ENCODE data around the gene CENPL.
"Not testable (repeated sequence)": the region's sequence is repeated elsewhere in the genome, so short reads cannot be mapped to it uniquely, and the experiment has no call there.

Gene CENPL

DNA sequence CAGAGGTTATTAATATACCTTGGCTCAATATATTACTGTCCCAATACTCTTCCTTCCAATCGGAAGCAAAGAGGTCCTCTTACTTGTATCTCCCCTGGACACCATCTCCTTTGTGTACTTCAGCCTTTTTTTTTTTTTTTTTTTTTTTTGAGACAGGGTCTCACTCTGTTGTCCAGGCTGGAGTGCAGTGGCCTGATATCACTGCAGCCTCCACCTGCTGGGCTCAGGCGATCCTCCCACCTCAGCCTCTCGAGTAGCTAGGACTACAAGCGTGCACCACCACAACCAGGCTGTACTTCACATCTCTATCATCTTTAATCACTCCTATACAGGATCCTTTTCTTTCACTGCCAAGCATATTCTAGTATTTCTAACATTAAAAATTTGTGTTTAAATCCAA is 3.0 kb downstream of the CENPL start:
- H3K36me3 ChIP-seq (ENCODE audit: insufficient read depth, low read length), result 0 out of 2 replicates have a peak, but pooled peaks cover 2% of the 10 kb centered on the region
- no peaks in the 10 kb centered on the region for H3K4me1 ChIP-seq (ENCODE audit: insufficient read depth, low read length)
- no peaks in the 10 kb centered on the region for H3K9me3 ChIP-seq (ENCODE audit: control insufficient read depth, insufficient read depth, low read length)
- H3K9ac ChIP-seq (ENCODE audit: low read depth, low read length), result no peak overlapping the region

DNA sequence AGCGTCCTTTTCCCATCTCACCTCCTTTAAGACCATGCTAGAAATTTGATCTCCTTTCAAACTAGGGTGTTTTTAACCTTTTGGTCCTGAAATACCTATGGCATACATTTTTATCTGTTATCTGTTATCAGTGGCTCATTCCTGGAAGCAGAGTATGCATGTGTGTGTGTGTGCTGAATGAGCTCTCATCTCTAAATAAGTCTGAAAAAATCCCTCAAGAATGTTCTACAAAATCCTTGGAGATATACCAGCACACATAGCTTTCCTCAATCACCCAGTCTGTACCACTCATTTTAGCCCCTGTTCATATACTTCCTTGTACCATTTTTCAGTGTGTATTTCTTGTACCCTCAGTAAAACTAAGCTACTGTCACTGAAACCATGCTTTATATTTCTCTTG is 6.2 kb downstream of the CENPL start:
- Histone ChIP-seq H3K4me1 (ENCODE audit: insufficient read depth, low read length) (no peaks in the 10 kb centered on the region), H3K9me3 (ENCODE audit: control insufficient read depth, insufficient read depth, low read length) (no peaks in the 10 kb centered on the region), H3K9ac (ENCODE audit: low read depth, low read length) (no peak overlapping the region), H3K36me3 (ENCODE audit: insufficient read depth, low read length) (0 out of 2 replicates have a peak, but pooled peaks cover 2% of the 10 kb centered on the region)

DNA sequence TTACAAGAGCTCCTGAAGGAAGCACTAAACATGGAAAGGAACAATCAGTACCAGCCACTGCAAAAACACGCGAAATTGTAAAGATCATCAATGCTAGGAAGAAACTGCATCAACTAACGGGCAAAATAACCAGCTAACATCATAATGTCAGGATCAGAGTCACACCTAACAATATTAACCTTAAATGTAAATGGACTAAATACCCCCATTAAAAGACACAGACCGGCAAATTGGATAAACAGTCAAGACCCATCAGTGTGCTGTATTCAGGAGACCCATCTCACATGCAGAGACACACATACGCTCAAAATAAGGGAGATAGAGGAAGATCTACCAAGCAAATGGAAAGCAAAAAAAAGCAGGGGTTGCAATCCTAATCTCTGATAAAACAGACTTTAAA is 11.0 kb downstream of the CENPL start:
- not testable (repeated sequence) for H3K36me3 ChIP-seq (ENCODE audit: insufficient read depth, low read length)

DNA sequence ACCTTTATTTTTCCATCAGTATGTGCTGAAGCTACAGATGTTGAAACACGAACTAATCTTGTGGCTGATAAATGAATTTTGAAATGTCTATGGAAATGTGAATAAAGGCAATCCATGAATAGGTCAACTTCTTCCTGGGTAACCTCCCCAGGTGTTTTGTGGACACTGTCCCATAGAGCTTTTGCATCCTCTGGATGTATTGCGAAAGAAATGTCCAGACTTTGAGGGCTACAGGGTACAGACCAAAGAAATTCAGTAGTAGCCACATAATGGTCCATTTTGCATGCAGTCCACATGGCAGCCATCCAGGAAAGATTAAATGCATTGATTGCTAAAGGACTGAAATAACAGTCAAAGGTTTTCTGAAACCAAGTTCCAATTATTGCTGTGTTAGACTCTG is 21.7 kb downstream of the CENPL start:
- Histone ChIP-seq H3K9me3 (ENCODE audit: control insufficient read depth, insufficient read depth, low read length) (no peaks in the 10 kb centered on the region), H3K36me3 (ENCODE audit: insufficient read depth, low read length) (peaks cover 9% of the 10 kb centered on the region), H3K9ac (ENCODE audit: low read depth, low read length) (no peak overlapping the region), H3K4me1 (ENCODE audit: insufficient read depth, low read length) (no peaks in the 10 kb centered on the region)

More for the DNA sequence above, 11.0 kb downstream of the CENPL start:
- H3K4me1 ChIP-seq (ENCODE audit: insufficient read depth, low read length); H3K9ac ChIP-seq (ENCODE audit: low read depth, low read length); H3K9me3 ChIP-seq (ENCODE audit: control insufficient read depth, insufficient read depth, low read length): not testable (repeated sequence)

DNA sequence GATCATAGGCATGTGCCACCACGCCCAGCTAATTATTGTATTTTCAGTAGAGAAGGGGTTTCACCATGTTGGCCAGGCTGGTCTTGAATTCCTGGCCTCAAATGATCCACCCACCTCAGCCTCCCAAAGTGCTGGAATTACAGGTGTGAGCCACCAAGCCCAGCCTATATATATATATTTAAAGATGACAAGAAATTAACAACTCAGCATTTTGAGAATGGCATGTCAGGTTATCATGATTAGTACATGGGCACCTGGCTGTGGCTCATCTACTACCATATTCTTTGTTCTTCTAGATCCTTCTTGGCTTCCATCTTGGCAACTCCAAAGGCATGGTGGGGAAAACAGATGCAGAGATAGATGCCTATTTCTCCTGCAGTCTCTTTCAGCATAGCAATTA is 24.7 kb downstream of the CENPL start:
- not testable (repeated sequence) for H3K9ac ChIP-seq (ENCODE audit: low read depth, low read length); H3K4me1 ChIP-seq (ENCODE audit: insufficient read depth, low read length); H3K36me3 ChIP-seq (ENCODE audit: insufficient read depth, low read length)

DNA sequence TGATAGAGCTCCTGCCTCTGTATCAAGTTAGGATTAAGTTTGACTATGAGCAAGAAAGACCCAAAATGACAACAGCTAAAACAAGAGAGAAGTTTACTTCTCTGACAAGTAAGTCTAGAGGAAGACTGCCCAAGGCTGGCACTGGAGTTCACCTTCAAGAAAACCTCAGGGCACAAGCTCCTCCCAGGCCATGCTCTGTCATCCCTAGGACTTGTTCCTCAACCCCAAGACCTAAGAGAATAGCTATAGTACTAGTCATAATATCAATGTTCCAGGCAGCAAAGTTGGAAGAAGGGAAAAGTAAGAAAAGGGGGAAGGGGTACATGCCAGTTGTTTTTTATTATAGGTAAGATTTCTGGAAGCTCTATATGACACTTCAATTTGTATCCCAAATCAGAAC is 26.6 kb downstream of the CENPL start:
- peaks cover 3% of the 10 kb centered on the region for H3K36me3 ChIP-seq (ENCODE audit: insufficient read depth, low read length)
- H3K4me1 ChIP-seq (ENCODE audit: insufficient read depth, low read length), result no peaks in the 10 kb centered on the region
- H3K9ac ChIP-seq (ENCODE audit: low read depth, low read length), result no peak overlapping the region
- H3K9me3 ChIP-seq (ENCODE audit: control insufficient read depth, insufficient read depth, low read length), result no peaks in the 10 kb centered on the region

More for the DNA sequence above, 24.7 kb downstream of the CENPL start:
- not testable (repeated sequence) for H3K9me3 ChIP-seq (ENCODE audit: control insufficient read depth, insufficient read depth, low read length)

DNA sequence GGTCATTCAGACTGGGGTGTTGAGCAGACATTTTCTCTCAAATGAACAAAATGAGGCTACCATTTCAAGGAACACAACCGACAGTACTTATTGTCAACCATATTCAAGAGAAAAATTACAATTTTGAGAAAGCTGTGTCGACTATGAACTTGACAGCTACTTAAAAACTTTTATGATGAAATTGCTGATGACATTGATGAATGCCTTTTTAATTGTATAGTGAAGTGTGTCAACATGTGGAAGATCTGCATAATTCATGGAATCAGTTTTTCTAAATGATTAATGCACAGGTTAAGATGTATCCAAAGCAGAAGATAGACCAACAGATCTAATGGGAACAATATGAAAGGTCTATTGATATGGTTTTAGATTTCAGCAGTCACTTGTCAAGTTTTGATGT is 34.8 kb downstream of the CENPL start:
- Histone ChIP-seq H3K9me3 (ENCODE audit: control insufficient read depth, insufficient read depth, low read length) (no peaks in the 10 kb centered on the region), H3K4me1 (ENCODE audit: insufficient read depth, low read length) (no peaks in the 10 kb centered on the region), H3K36me3 (ENCODE audit: insufficient read depth, low read length) (no peaks in the 10 kb centered on the region; the same call in 1 of the 2 replicates), H3K9ac (ENCODE audit: low read depth, low read length) (no peak overlapping the region)

DNA sequence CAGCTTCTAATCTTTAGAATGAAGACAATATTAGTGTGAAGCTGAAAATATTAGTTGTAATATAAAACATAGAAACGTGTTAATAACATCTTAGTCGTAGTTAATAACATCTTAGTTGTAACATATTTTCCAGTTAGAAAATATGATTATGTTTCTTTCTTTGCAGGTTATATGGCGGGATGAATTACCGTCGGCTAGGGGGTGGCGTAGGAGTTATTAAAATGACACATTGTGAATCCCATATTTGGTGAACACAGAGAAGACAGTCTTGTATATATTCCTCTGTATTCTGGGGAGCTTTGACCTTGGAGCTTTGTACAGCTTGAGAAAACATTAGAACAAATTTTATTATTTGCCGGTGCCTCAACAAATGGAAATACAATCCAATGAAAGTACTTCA is 39.7 kb downstream of the CENPL start:
- H3K9ac ChIP-seq (ENCODE audit: low read depth, low read length), result no peak overlapping the region
- no peaks in the 10 kb centered on the region for H3K9me3 ChIP-seq (ENCODE audit: control insufficient read depth, insufficient read depth, low read length)
- H3K4me1 ChIP-seq (ENCODE audit: insufficient read depth, low read length), result no peaks in the 10 kb centered on the region
- H3K36me3 ChIP-seq (ENCODE audit: insufficient read depth, low read length), result peaks cover under 1% of the 10 kb centered on the region

DNA sequence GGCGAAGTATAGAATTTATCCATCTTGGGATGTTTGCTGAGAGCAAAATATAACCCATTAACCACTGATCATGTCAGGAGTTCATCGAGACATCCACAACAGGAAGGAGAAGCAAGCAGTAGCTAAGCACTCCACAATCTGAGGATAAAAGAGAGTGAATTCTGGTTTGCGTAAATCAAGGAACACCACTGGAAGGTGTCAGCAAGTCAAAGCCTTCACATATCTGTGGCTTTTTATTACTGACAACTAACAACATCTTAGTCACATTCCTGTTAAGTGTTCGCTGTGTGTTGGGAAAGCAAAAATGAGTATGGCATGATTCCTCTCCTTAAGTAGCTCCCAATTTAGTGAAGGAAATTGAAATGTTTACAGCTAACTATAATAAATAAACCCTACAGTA is 44.7 kb downstream of the CENPL start:
- Histone ChIP-seq H3K9me3 (ENCODE audit: control insufficient read depth, insufficient read depth, low read length) (no peaks in the 10 kb centered on the region), H3K9ac (ENCODE audit: low read depth, low read length) (no peak overlapping the region), H3K4me1 (ENCODE audit: insufficient read depth, low read length) (no peaks in the 10 kb centered on the region), H3K36me3 (ENCODE audit: insufficient read depth, low read length) (peaks cover 5% of the 10 kb centered on the region)

DNA sequence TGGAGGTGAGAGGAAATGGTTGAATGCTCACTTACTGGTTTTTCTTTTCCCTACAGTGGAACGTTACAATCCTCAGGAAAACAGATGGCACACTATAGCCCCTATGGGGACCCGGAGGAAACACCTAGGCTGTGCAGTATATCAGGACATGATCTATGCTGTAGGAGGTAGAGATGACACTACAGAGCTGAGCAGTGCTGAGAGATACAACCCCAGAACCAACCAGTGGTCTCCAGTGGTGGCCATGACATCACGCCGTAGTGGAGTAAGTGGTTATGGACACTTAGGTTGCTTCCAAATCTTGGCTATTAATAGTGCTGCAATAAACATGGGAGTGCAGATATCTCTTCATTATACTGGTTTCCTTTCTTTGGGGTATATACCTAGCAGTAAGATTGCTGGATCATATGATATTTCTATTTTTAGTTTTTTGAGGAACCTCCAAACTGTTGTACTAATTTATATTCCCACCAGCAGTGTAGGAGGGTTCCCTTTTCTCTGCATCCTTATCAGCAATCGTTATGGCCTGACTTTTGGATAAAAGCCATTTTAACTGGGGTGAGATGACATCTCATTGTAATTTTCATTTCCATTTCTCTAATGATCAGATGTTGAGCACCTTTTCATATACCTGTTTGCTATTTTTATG is 49.0 kb downstream of the CENPL start:
- Histone ChIP-seq H3K4me1 (ENCODE audit: insufficient read depth, low read length) (no peaks in the 10 kb centered on the region), H3K9ac (ENCODE audit: low read depth, low read length) (no peak overlapping the region), H3K36me3 (ENCODE audit: insufficient read depth, low read length) (peaks cover 5% of the 10 kb centered on the region; the same call in 1 of the 2 replicates), H3K9me3 (ENCODE audit: control insufficient read depth, insufficient read depth, low read length) (no peaks in the 10 kb centered on the region)

DNA sequence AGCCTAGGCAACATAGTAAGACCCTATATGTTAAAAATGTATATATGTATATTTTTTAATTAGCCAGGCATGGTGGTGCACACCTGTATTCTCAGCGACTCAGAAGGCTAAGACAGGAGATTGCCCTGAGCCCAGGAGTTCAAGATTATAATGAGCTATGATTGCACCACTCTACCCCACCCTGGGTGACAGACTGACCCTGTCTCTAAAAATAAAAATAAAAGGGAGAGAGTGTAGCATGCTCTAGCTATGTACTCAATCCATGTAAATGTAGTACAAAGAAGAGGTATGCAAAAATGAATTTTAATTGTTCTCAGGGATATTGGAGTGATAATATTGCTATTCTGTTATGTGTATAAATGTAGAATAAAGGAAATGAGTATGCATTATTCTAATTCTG is 53.1 kb downstream of the CENPL start:
- Histone ChIP-seq H3K36me3 (ENCODE audit: insufficient read depth, low read length) (no peaks in the 10 kb centered on the region), H3K9me3 (ENCODE audit: control insufficient read depth, insufficient read depth, low read length) (no peaks in the 10 kb centered on the region), H3K4me1 (ENCODE audit: insufficient read depth, low read length) (no peaks in the 10 kb centered on the region), H3K9ac (ENCODE audit: low read depth, low read length) (no peak overlapping the region)

DNA sequence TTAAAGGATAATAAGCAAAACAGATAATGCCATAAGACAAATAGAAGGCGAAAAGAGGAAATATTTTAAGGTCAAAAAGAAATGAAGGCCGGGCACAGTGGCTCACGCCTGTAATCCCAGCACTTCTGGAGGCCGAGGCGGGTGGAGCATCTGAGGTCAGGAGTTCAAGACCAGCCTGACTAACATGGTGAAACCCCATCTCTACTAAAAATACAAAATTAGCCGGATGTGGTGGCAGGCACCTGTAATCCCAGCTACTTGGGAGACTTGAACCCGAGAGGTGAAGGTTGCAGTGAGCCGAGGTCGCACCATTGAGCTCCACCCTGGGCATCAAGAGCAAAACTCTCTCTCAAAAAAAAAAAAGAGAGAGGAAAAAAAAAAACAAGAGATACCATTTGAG is 54.4 kb downstream of the CENPL start:
- H3K9me3 ChIP-seq (ENCODE audit: control insufficient read depth, insufficient read depth, low read length); H3K4me1 ChIP-seq (ENCODE audit: insufficient read depth, low read length); H3K9ac ChIP-seq (ENCODE audit: low read depth, low read length); H3K36me3 ChIP-seq (ENCODE audit: insufficient read depth, low read length): not testable (repeated sequence)

DNA sequence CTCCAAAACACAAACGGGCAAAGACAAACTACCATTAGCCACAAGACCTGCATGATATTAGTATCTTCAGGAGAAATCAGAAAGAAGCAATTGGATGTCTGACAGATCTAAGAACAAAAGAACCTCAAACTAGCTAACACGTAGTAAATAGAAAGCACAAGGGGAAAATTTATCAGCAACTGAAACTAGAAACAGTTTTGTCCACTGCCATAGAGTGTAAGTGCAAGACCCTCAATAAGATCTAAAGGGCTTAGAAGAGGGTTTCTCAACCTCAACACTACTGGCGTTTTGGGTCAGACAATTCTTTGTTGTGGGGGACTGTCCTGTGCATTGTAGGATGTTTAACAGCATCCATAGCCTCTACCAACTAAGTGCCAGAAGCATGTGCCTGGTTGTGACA is 55.9 kb downstream of the CENPL start:
- no peak overlapping the region for H3K9ac ChIP-seq (ENCODE audit: low read depth, low read length)
- no peaks in the 10 kb centered on the region for H3K36me3 ChIP-seq (ENCODE audit: insufficient read depth, low read length)
- no peaks in the 10 kb centered on the region for H3K4me1 ChIP-seq (ENCODE audit: insufficient read depth, low read length)
- H3K9me3 ChIP-seq (ENCODE audit: control insufficient read depth, insufficient read depth, low read length), result 0 out of 2 replicates have a peak, but pooled peaks cover 1% of the 10 kb centered on the region

DNA sequence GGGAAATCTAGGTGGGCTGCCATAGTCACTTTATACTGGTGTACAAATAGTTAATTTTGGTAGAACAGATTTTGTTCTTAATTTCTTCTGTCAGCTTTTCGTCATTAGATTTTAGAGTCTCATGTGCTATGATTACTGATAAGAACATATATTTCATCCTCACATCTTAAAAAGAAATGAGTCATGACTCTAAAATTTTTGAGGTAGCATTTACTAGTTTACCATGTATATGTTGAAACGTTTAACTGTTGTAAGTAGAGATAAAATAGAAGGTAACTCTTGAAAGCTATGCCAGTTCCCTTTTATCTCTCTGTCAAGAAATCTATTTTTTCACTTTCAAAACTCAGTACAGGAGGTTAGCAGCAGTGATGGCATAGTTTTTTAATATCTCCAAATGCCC is 56.5 kb downstream of the CENPL start:
- Histone ChIP-seq H3K9me3 (ENCODE audit: control insufficient read depth, insufficient read depth, low read length) (0 out of 2 replicates have a peak, but pooled peaks cover 3% of the 10 kb centered on the region), H3K4me1 (ENCODE audit: insufficient read depth, low read length) (no peaks in the 10 kb centered on the region), H3K36me3 (ENCODE audit: insufficient read depth, low read length) (no peaks in the 10 kb centered on the region), H3K9ac (ENCODE audit: low read depth, low read length) (no peak overlapping the region)

DNA sequence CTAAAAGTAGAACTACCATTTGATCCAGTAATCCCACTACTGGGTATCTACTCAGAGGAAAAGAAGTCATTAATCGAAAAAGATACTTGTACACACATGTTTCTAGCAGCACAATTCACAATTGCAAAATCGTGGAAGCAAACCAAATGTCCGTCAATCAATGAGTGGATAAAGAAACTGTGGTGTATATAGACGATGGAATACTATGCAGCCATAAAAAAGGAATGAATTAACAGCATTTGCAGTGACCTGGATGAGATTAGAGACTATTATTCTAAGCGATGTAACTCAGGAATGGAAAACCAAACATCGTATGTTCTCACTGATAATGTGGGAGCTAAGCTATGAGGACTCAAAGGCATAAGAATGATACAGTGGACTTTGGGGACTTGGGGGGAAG is 60.4 kb downstream of the CENPL start:
- H3K9me3 ChIP-seq (ENCODE audit: control insufficient read depth, insufficient read depth, low read length); H3K36me3 ChIP-seq (ENCODE audit: insufficient read depth, low read length); H3K4me1 ChIP-seq (ENCODE audit: insufficient read depth, low read length); H3K9ac ChIP-seq (ENCODE audit: low read depth, low read length): not testable (repeated sequence)

DNA sequence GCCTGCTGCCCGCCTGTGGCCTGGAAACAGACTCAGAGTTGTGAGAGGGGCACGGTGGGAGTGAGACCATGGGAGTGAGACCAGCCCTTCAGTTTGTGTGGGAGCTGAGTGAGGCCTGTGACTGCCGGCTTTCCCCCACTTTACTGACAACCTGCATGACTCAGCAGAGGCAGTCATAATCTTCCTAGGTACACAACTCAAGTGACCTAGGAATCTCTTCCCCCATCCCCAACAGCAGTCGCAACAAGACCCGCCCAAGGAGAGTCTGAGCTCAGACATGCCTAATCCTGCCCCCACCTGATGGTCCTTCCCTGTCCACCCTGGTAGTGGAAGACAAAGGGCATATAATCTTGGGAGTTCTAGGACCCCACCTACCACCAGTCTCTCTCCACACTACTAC is 65.7 kb downstream of the CENPL start:
- Histone ChIP-seq H3K9me3 (ENCODE audit: control insufficient read depth, insufficient read depth, low read length) (peaks cover 6% of the 10 kb centered on the region; the same call in 1 of the 2 replicates), H3K4me1 (ENCODE audit: insufficient read depth, low read length) (no peaks in the 10 kb centered on the region), H3K36me3 (ENCODE audit: insufficient read depth, low read length) (peaks cover 7% of the 10 kb centered on the region; the same call in 1 of the 2 replicates), H3K9ac (ENCODE audit: low read depth, low read length) (no peak overlapping the region)

All from ES-I3 (cell line).